IMR-90 (cell line): Measurements from ENCODE around the gene STAC3.

Source experiments
- BHLHE40 ChIP-seq: fragments of 150-350 bp; IDR thresholded peaks from 2 replicates; pipeline ENCODE4 v1.6.1; 2016; ENCODE audit warnings: mild to moderate bottlenecking, low read depth, low read length
- FOS ChIP-seq: fragments of 150-350 bp; IDR thresholded peaks from 2 replicates; pipeline ENCODE4 v1.6.1; 2016; ENCODE audit warnings: low read depth, low read length
- MAZ ChIP-seq: IDR thresholded peaks from 2 replicates; pipeline ENCODE4 v1.6.1; 2012; ENCODE audit warnings: low read depth, mild to moderate bottlenecking, low read length, improper control_type of control experiment, moderate library complexity, borderline replicate concordance
- NFE2L2 ChIP-seq: fragments of 150-350 bp; IDR thresholded peaks from 2 replicates; pipeline ENCODE4 v1.6.1; 2016; ENCODE audit warnings: low read depth, mild to moderate bottlenecking, low read length
- POLR2A ChIP-seq: IDR thresholded peaks from 2 replicates; pipeline ENCODE4 v1.6.1; 2012; ENCODE audit warnings: mild to moderate bottlenecking, low read depth, low read length
- RAD21 ChIP-seq: IDR thresholded peaks from 2 replicates; pipeline ENCODE4 v1.6.1; 2012; ENCODE audit warnings: low read length, improper control_type of control experiment
- RCOR1 ChIP-seq: IDR thresholded peaks from 2 replicates; pipeline ENCODE4 v1.6.1; 2012; ENCODE audit warnings: mild to moderate bottlenecking, low read length, improper control_type of control experiment; ENCODE audit not compliant: insufficient replicate concordance
- SMC3 ChIP-seq: fragments of 150-350 bp; IDR thresholded peaks from 2 replicates; pipeline ENCODE4 v1.6.1; 2016; ENCODE audit warnings: low read depth, mild to moderate bottlenecking, antibody characterized with exemption, low read length, moderate library complexity
- TF ChIP-seq, protein P1 (sequence below): conservative IDR thresholded peaks from 2 replicates; pipeline ENCODE4 v1.5.1; 2012; ENCODE audit warnings: mild to moderate bottlenecking, low read depth, low read length, improper control_type of control experiment
- TF ChIP-seq, protein P2 (sequence below): fragments of 150-350 bp; IDR thresholded peaks from 2 replicates; pipeline ENCODE4 v1.6.1; 2016; ENCODE audit warnings: low read depth, mild to moderate bottlenecking, low read length, moderate library complexity, borderline replicate concordance
- TF ChIP-seq, protein P3 (sequence below): fragments of 150-350 bp; IDR thresholded peaks from 2 replicates; pipeline ENCODE4 v1.6.1; 2017; ENCODE audit warnings: mild to moderate bottlenecking, antibody characterized with exemption, low read length, low read depth

DNA sequence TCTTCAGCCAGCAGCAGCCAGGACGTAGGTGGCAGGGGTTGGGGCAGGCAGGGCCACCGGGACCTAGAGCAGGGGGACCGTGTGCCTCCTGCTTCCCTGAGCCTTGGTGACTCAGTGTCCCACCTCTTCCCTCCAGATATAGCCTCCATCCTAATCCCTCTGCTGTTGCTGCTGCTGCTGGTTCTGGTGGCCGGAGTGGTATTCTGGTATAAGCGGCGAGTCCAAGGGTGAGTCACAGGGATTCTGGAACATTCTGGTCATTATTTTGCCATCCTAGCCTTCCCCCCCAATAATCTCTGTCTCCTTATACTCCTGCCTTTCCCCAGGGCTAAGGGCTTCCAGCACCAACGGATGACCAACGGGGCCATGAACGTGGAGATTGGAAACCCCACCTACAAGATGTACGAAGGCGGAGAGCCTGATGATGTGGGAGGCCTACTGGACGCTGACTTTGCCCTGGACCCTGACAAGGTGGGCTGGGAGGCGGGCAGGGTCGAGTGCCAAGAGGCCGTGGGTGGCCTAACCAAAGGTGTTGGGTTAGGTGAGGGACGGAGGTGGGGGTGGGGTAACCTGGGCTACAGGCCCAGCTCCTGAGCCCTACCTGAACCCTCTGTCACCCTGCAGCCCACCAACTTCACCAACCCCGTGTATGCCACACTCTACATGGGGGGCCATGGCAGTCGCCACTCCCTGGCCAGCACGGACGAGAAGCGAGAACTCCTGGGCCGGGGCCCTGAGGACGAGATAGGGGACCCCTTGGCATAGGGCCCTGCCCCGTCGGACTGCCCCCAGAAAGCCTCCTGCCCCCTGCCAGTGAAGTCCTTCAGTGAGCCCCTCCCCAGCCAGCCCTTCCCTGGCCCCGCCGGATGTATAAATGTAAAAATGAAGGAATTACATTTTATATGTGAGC is 38.9 kb downstream of the STAC3 start:
- TF ChIP-seq, protein P1, sequence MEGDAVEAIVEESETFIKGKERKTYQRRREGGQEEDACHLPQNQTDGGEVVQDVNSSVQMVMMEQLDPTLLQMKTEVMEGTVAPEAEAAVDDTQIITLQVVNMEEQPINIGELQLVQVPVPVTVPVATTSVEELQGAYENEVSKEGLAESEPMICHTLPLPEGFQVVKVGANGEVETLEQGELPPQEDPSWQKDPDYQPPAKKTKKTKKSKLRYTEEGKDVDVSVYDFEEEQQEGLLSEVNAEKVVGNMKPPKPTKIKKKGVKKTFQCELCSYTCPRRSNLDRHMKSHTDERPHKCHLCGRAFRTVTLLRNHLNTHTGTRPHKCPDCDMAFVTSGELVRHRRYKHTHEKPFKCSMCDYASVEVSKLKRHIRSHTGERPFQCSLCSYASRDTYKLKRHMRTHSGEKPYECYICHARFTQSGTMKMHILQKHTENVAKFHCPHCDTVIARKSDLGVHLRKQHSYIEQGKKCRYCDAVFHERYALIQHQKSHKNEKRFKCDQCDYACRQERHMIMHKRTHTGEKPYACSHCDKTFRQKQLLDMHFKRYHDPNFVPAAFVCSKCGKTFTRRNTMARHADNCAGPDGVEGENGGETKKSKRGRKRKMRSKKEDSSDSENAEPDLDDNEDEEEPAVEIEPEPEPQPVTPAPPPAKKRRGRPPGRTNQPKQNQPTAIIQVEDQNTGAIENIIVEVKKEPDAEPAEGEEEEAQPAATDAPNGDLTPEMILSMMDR: no peak
- no peak for TF ChIP-seq POLR2A
- TF ChIP-seq, protein P2, sequence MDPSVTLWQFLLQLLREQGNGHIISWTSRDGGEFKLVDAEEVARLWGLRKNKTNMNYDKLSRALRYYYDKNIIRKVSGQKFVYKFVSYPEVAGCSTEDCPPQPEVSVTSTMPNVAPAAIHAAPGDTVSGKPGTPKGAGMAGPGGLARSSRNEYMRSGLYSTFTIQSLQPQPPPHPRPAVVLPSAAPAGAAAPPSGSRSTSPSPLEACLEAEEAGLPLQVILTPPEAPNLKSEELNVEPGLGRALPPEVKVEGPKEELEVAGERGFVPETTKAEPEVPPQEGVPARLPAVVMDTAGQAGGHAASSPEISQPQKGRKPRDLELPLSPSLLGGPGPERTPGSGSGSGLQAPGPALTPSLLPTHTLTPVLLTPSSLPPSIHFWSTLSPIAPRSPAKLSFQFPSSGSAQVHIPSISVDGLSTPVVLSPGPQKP: no peak
- no peak for TF ChIP-seq SMC3
- TF ChIP-seq FOS: no peak
- TF ChIP-seq RAD21: no peak
- TF ChIP-seq RCOR1: no peak
- no peak for TF ChIP-seq NFE2L2
- TF ChIP-seq BHLHE40: no peak
- no peak for TF ChIP-seq MAZ
- TF ChIP-seq, protein P3, sequence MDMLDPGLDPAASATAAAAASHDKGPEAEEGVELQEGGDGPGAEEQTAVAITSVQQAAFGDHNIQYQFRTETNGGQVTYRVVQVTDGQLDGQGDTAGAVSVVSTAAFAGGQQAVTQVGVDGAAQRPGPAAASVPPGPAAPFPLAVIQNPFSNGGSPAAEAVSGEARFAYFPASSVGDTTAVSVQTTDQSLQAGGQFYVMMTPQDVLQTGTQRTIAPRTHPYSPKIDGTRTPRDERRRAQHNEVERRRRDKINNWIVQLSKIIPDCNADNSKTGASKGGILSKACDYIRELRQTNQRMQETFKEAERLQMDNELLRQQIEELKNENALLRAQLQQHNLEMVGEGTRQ: no peak
